ENCODE data around the gene FBXO2. TPM values are rescaled to one million over a fixed set of nuclear protein-coding genes. Genes with fewer than 3 reads are reported as not detected.

FBXO2 gene
- total RNA-seq, 1 donor from 2014 or later = 0.61 TPM

DNA sequence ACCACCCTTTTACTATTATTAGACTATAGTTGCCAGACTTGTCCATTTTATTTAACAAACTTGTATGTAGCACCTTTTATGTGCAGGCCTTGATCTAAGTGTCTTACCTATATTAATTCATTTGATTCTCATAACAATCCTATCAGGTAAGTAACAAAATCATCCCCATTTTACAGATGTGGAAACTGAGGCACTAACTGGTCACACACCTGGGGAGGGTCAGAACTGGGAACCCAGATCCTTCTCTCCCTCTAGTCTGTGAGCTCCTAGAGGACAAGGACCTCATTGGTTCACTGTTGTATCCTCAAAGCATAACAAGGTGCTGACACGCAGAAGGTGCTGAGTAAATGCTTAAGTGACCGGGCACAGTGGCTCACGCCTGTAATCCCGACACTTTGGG, 14.9 kb downstream of the FBXO2 start:
- Mint-ChIP-seq H3K27ac (ENCODE audit: unreplicated experiment) (no peak overlapping the region), H3K9me3 (no peaks in the 10 kb centered on the region), H3K27me3 (ENCODE audit: low read depth) (peaks cover 32% of the 10 kb centered on the region), H3K4me1 (no peaks in the 10 kb centered on the region), H3K36me3 (ENCODE audit: low read depth) (no peaks in the 10 kb centered on the region), H3K4me3 (no peak overlapping the region)
- TF ChIP-seq CTCF (conservative IDR thresholded peaks at IDR 0.05) = no peak
- no peak for DNase-seq (ENCODE audit: low read depth, low spot score)

DNA sequence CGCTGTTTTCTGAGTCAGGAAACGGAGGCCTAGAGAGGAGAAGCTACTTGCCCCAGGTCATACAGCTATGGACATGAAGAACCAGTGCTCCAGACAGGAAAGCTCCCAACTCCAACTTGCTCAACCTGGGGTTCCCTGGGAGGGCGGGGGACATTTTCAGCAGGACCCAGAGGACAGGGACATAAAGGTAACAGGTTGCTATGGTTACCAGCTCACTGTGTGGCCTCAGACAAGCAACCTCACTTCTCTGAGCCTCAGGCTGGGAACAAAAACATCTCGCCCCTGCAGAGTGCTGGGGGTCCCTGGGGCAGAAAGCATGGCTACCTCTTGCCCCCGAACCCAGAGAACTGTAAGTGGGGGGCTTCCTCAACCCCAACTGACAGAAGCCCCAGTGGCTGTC, 16.1 kb downstream of the FBXO2 start:
- H3K4me3 Mint-ChIP-seq = no peak overlapping the region
- H3K36me3 Mint-ChIP-seq (ENCODE audit: low read depth) = no peaks in the 10 kb centered on the region
- no peaks in the 10 kb centered on the region for H3K4me1 Mint-ChIP-seq
- H3K27me3 Mint-ChIP-seq (ENCODE audit: low read depth) = peaks cover 26% of the 10 kb centered on the region
- no peaks in the 10 kb centered on the region for H3K9me3 Mint-ChIP-seq
- DNase-seq (ENCODE audit: low read depth, low spot score) = no peak
- no peak for TF ChIP-seq CTCF (conservative IDR thresholded peaks at IDR 0.05)
- no peak overlapping the region for H3K27ac Mint-ChIP-seq (ENCODE audit: unreplicated experiment)

DNA sequence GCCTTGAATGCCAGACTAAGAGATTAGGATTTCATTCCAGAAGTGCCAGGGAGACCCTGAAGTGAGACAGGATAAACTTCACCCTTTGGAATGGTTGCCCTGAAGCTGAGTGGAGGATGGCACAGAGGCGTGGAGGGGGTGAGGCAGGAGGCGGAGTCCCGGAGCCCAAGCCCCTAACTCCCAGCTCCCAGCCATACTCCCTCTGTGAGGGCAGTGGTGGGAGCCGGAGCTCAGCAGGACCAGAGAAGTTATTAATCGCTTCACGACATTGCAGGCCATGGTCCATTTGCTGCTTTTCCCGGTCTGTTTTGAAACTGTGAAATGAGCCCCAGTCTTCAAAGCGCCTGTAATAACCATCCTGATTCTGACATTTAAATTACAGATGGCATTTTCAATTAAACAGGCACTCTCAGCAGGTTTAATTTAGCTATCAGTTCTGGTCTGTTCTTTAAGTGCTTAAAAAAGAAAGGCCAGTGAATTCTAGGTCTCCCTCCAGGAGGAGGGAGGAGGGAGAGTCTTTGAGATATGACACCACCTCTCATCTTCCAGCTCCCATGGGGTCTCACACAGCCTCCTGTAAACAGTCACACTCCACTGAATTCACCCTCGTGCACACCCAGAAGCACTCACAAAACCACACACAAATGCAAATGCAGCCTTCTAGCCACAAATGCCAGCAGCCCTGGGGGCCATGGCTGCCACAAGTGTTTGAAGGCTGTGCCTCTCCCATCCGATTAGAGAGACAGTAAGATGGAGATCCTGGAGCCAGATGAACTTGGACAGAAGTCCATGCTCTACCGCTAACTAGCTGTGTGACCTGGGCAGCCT, 19.6 kb downstream of the FBXO2 start:
- no peaks in the 10 kb centered on the region for H3K4me1 Mint-ChIP-seq
- H3K4me3 Mint-ChIP-seq = no peak overlapping the region
- H3K27me3 Mint-ChIP-seq (ENCODE audit: low read depth) = peaks cover 49% of the 10 kb centered on the region
- no peak overlapping the region for H3K27ac Mint-ChIP-seq (ENCODE audit: unreplicated experiment)
- H3K9me3 Mint-ChIP-seq = no peaks in the 10 kb centered on the region
- DNase-seq (ENCODE audit: low read depth, low spot score) = no peak
- TF ChIP-seq CTCF (conservative IDR thresholded peaks at IDR 0.05) = no peak
- H3K36me3 Mint-ChIP-seq (ENCODE audit: low read depth) = no peaks in the 10 kb centered on the region

DNA sequence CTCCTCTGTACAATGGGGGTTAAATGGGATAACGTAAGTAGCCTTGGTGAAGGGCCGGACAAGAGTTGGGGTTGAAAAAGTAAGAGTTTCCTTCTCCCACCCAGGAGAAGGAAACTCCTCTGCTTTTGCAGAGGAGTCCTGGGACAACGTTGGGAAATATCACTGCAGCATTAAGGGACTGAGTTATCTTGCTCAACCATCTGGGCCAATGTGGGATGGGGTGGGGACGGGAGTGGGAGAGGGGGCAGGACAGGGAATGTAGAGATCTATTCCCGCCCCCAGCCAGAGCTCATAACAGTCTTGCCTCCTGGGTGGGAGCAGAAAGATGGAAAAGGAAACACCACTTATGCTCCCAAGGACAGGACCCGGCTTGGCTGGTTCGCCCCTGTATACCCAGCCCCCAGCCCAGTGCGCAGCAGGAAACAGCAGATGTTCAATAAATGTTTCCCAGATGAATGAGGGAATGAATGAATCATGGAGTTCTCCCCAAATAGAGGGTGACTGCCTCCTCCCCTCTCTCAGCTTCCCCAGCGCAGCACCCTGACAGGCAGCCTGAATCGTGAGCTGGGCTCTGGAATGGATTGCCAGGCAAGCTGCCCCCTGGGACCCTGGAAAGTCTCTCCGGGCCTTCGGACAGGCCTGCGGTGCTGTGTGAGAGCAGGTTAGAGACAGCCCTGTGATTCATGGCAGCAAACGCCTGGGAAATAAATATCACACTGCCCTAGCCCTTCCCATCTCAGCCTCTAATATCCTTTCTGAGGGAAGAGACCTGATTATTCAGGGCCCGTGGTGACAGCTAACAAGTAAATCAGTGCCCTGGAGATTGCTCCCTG, 24.8 kb downstream of the FBXO2 start:
- H3K36me3 Mint-ChIP-seq (ENCODE audit: low read depth) = no peaks in the 10 kb centered on the region
- no peak for TF ChIP-seq CTCF (conservative IDR thresholded peaks at IDR 0.05)
- H3K27ac Mint-ChIP-seq (ENCODE audit: unreplicated experiment) = no peak overlapping the region
- H3K4me1 Mint-ChIP-seq = no peaks in the 10 kb centered on the region
- DNase-seq (ENCODE audit: low read depth, low spot score) = no peak
- H3K27me3 Mint-ChIP-seq (ENCODE audit: low read depth) = peaks cover 43% of the 10 kb centered on the region
- H3K4me3 Mint-ChIP-seq = no peak overlapping the region
- H3K9me3 Mint-ChIP-seq = no peaks in the 10 kb centered on the region

DNA sequence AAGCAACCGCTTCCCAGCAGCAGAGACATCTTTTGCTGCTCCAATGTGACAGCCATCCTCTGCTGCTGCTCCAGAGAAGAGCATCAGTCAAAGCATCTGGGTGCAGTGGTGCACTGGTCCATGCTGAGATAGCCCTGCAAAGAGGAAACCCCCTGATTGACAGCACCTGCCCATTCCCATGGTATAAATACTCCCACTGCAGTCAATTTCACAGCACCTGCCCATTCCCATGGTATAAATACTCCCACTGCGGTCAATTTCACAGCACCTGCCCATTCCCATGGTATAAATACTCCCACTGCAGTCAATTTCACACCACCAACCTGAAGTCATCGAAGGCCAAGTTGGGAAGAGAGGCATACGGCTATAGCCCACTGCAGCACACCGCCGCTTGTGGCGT, 25.5 kb downstream of the FBXO2 start:
- Mint-ChIP-seq H3K9me3 (no peaks in the 10 kb centered on the region), H3K27me3 (ENCODE audit: low read depth) (peaks cover 43% of the 10 kb centered on the region), H3K4me1 (no peaks in the 10 kb centered on the region), H3K27ac (ENCODE audit: unreplicated experiment) (no peak overlapping the region), H3K4me3 (no peak overlapping the region), H3K36me3 (ENCODE audit: low read depth) (no peaks in the 10 kb centered on the region)
- TF ChIP-seq CTCF (conservative IDR thresholded peaks at IDR 0.05) = no peak
- DNase-seq (ENCODE audit: low read depth, low spot score) = no peak

Measured in neural crest cell (in vitro differentiated cells).